Measurements from ENCODE around the gene KCNJ14.

DNA sequence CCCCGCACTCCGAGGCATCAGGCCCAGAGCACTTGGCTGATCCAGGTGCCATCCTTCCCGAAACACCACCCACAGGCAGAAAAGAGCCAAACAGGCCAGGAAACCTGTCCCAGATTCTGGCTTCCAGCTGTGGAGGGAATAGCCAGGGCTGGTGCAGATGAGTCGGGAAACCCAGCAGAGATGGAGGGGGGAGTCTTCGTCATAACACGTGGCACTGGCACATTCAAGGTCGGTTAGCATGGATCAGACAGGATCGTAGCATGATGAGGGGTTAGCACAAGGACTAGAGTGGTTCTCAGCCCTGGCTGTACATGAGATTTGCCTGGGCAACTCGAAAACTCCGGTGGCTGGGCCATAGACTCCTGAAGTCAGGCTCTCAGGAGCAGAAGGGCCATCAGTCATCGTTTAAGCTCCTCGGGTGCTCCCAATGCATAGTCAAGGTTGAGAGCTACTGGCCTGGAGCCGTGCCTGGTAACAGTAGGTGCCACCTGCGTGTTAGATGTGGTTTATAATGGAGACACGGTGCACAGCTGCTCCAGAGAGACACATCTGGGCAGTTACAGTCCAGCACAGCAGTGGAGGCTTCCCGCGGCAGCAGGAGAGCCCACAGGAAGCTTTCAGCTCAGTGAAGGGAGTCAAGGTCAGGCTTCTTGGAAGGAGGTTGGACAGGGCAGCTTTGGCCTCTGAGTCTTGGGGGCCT lies 20.1 kb downstream of the KCNJ14 start:
- no peak for TF ChIP-seq CTCF (IDR thresholded peaks at IDR 0.05; ENCODE audit: low read depth, low read length)
- no peak for TF ChIP-seq EZH2phosphoT487 (IDR thresholded peaks at IDR 0.05; ENCODE audit: low read depth)

Measured in OCI-LY3 (cell line).